Subcutaneous adipose tissue (tissue), 4 donors: ENCODE data around the gene AURKB. TPM values are rescaled to one million over a fixed set of nuclear protein-coding genes. Genes with fewer than 3 reads are reported as not detected.

Experiments
- total RNA-seq, 4 donors: library from RNA; depleted of rRNA; stranded (reverse); fragments of >200 nt; gene quantifications; one replicate each; pipeline ENCODE4 v1.1.0, GENCODE V29; 2016
- TF ChIP-seq, protein P1 (sequence below): fragments of 450-650 bp; IDR thresholded peaks from one replicate; pipeline ENCODE4 v1.5.1; 2016; ENCODE audit warnings: low read depth, mild to moderate bottlenecking, control low read depth, antibody characterized with exemption, moderate library complexity

The AURKB gene
- total RNA-seq, 4 donors from 2014 or later: 1.3 to 3.4 (median 2.2) TPM; not detected in 1

DNA sequence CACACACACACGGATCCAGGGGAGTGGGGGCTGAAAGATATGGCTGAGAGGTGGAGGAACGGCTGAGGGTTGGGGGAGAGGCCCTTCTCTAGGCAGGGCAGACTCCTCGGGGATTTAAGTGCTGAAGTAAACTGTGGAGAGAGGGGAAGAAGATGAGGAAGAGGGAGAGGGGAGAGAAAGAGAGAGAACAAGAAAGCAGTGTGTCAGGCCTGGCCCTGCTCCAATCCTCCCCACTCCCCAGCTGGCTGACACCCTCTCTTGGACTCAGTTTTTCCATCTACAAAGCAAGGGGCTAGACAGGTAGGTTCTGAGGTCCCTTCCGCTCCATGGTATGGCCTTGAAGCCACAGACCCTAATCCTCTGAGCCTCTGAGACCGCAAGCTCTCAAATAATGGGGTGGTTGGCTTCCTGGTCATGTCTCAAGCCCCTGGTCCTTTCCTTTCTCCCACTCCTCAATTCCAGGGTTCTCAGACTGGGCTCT lies 49.6 kb downstream of the AURKB start:
- TF ChIP-seq, protein P1, sequence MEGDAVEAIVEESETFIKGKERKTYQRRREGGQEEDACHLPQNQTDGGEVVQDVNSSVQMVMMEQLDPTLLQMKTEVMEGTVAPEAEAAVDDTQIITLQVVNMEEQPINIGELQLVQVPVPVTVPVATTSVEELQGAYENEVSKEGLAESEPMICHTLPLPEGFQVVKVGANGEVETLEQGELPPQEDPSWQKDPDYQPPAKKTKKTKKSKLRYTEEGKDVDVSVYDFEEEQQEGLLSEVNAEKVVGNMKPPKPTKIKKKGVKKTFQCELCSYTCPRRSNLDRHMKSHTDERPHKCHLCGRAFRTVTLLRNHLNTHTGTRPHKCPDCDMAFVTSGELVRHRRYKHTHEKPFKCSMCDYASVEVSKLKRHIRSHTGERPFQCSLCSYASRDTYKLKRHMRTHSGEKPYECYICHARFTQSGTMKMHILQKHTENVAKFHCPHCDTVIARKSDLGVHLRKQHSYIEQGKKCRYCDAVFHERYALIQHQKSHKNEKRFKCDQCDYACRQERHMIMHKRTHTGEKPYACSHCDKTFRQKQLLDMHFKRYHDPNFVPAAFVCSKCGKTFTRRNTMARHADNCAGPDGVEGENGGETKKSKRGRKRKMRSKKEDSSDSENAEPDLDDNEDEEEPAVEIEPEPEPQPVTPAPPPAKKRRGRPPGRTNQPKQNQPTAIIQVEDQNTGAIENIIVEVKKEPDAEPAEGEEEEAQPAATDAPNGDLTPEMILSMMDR: no peak

DNA sequence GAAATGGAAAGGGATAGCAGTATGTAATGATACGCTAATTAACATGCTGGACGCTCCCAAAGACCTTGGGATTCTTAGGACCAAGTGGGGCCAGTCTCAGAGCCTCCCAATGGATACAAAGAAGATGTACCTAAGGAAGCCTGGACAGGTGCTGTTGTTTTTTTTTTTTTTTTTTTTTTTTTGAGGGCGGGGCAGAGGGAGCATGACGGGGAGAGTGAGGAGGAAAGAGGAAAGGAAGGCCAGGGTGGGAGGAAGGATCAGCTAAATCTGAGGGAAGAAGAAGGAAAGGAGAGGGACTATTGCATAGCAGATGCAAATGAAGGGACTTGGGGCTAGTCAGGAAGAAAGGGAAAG lies 50.2 kb downstream of the AURKB start:
- TF ChIP-seq, protein P1: no peak

DNA sequence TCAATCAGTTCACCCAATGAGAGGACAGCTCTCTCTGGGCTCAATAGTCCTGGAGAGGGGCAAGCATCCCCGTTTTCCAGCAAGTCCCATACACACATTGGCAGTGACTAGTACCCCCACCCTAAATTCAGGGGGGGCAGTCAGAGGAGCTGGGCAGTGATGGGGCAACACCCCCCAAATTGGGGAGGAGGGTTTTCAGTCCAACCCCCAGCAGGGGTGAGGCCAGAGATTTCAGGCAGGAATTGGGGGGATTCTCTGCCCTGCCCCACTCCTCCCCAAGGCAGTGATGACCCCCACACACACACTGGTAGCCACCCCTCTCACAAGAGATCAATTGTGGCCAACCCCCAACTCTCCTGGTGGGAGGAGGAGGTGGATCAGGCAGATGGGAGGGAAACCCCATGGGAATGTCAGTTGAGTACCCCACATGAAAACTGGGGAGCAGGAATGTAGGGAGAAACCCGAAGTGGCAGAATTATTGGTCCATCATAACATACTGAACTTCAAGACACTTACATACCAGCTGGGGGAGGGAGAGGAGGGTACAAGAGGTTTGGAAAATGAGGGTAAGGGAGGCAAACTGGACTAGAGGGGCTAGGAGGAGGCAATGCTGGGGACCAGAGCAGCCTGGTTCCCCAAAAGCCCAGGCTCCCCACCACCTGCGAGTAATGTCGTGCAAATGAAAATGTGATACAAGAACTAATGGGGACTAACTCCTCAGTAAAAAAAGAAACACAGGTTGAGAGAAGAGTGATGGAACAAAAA lies 50.7 kb downstream of the AURKB start:
- TF ChIP-seq, protein P1: no peak

DNA sequence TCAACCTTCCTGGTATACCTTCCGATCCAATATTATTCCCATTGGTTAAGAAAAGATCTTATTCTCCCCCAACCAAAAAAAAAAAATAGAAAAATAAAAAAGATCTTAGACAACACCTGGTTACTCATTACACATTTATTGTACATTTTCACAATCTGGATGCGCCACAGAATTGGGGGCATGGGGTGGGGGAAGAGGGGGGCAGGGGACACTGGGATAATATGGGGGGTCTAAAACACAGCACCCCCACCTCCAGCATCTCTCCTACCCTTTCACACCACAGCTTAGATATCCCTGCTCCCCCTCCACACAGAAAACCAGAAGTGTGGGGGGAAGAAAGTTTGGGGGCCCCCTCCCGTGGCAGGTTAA lies 51.4 kb downstream of the AURKB start:
- TF ChIP-seq, protein P1: no peak

DNA sequence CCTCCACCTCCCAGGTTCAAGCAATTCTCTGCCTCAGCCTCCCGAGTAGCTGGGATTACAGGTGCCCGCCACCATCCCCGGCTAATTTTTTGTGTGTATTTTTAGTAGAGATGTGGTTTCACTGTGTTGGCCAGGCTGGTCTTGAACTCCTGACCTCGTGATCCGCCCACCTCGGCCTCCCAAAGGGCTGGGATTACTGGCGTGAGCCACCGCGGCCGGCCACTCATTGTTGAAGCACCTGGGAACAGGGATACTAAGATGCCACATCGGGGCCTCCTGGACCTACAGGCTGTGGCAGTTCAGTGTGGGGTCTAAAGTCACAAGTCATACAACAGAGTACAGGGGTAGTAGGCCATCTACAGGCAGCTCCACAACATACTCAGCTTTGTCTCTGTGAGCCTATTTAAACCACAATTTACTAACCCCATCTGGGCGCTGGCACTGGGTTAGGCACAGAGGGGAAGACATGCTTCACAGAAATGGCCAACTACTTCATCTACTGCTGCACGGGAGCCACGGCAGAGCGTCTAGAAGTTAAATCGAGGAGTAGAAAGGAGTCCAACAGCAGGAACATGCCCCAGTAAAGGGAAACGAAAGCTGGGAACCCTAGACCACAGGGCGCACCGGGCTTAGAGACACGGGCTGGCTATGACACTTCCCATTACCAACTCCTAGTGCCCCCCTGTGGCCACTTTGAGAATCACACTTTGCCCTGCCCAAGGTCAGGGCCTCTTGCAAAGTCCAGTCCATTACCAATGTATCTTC lies 51.9 kb downstream of the AURKB start:
- TF ChIP-seq, protein P1: no peak

DNA sequence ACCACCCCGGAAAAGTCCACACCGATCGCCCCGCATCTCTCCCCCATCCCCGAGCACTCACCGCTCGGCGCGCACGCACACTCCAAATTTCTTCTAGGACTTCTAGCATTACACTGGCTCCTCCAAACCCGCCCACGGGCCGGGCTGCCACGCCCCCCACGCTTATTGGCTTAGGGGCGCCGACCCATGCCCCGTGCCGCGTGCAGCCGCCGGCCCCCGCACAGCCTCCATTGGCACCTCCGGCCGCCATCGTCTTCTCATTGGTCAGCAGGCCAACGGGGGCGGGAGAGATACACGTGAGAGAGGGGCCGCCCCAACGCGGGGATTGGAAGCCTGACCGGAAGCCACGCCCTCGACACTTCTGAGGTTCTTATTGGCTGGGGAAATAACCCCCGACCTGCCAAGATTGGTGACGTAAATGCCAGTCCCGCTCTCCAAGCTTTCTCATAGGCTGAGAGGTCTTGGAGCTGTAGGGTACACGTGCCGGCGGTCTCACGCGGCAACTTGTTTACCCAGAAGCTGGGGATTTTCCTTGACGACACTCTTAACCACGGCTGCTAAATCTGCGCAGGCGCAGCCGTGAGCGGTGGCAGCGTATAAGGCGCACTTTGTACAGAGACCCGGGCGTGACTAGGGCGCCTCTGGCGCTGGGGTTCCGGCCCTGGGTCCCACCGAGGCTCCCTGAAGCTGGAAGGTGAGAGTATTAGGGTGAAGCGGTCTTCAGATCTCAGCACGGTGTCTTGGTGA lies 54.0 kb downstream of the AURKB start:
- TF ChIP-seq, protein P1: no peak

DNA sequence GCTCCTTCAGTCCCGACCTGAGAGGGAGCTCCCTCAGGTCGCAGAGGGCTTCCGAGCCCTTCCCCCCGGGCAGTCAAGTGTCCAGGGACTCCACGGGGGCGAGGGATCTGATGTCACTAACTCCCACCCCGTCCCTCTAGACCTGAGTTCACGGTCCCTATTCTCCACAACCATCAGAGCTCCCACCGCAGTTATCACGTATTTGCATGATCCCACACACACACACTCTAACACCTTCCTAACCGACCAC lies 54.5 kb downstream of the AURKB start:
- TF ChIP-seq, protein P1: no peak
